K562 (cell line): ENCODE results near the gene FAM53C. TPM values are rescaled to one million over a fixed set of nuclear protein-coding genes. Genes with fewer than 3 reads are reported as not detected.

Experiments
- HLTF ChIP-seq: fragments of 450-650 bp; IDR thresholded peaks from 2 replicates; pipeline ENCODE4 v1.6.1; 2016
- NCOA2 ChIP-seq, 2 experiments: fragments of 450-650 bp; IDR thresholded peaks; 2 replicates each; pipeline ENCODE4 v1.6.1; 2018; ENCODE audit warnings: mild to moderate bottlenecking in 2 of 2, moderate library complexity in 1 of 2; ENCODE audit not compliant: partially characterized antibody in 2 of 2
- SMAD2 ChIP-seq: fragments of 150-350 bp; IDR thresholded peaks from 2 replicates; pipeline ENCODE4 v1.6.1; 2014; ENCODE audit warnings: low read depth, mild to moderate bottlenecking, low read length
- SRSF7 ChIP-seq: fragments of 200-400 bp; formaldehyde crosslinking; optimal IDR thresholded peaks from 2 replicates; pipeline ENCODE3; 2017; ENCODE audit warnings: mild to moderate bottlenecking, low read depth, low read length
- TARDBP ChIP-seq: fragments of 450-650 bp; IDR thresholded peaks from 2 replicates; pipeline ENCODE4 v1.6.1; 2016
- XRCC5 ChIP-seq: fragments of 200-400 bp; formaldehyde crosslinking; IDR thresholded peaks from 2 replicates; pipeline ENCODE4 v1.6.1; 2017; ENCODE audit warnings: low read depth, mild to moderate bottlenecking, low read length
- ZC3H4 ChIP-seq: sonication (generic); formaldehyde crosslinking; IDR thresholded peaks from 2 replicates; pipeline ENCODE4 v1.9.0; 2021; ENCODE audit warnings: missing genetic modification reagents, borderline replicate concordance
- ZFP30 ChIP-seq: fragments of 250-450 bp; sonication (Bioruptor Pico); IDR thresholded peaks from 2 replicates; pipeline ENCODE4 v1.8.0; 2022; ENCODE audit warnings: moderate library complexity, mild to moderate bottlenecking, inconsistent platforms, borderline replicate concordance
- ZNF146 ChIP-seq: IDR thresholded peaks from one replicate; pipeline ENCODE4 v1.6.1; 2018; ENCODE audit warnings: missing compliant biosample characterization; ENCODE audit not compliant: unreplicated experiment
- ZNF408 ChIP-seq: fragments of 250-450 bp; sonication (Bioruptor Pico); IDR thresholded peaks from 2 replicates; pipeline ENCODE4 v1.4.0; 2020; ENCODE audit warnings: low read depth, mild to moderate bottlenecking, moderate library complexity
- polyA plus RNA-seq, 8 experiments: library from polyadenylated mRNA; depleted of rRNA in 4 of 8; stranded (reverse) in 5 of 8; unstranded in 3 of 8; fragments of >200 nt; fragmentation: Nextera tagmentation in 2 of 8; fragmentation: Illumina TruSeq in 1 of 8; extraction: Ambion mirVana in 2 of 8; extraction: Trizol in 1 of 8; gene quantifications; 2 replicates each; pipeline versions ENCODE4 v1.2.1 to v1.2.3, GENCODE V29; 2011 to 2014; ENCODE audit warnings: inconsistent platforms in 1 of 8, missing spikeins in 1 of 8
- total RNA-seq, 7 experiments: library from RNA; depleted of rRNA in 6 of 7; stranded (reverse); fragments of >200 nt in 6 of 7; fragmentation: Illumina TruSeq in 2 of 7; extraction: Trizol in 2 of 7; gene quantifications; 2 replicates each; pipeline versions ENCODE4 v1.2.1 to v1.2.3, GENCODE V29; 2011 to 2021; ENCODE audit warnings: low replicate concordance in 1 of 7
- TF ChIP-seq, protein P1 (sequence below): fragments of 200-800 bp; sonication (Bioruptor generic); IDR thresholded peaks from 2 replicates; pipeline ENCODE4 v1.6.1; 2016; ENCODE audit warnings: missing genetic modification characterization, missing compliant biosample characterization
- TF ChIP-seq, protein P2 (sequence below): fragments of 250-450 bp; sonication (Bioruptor Pico); IDR thresholded peaks from 2 replicates; pipeline ENCODE4 v1.5.0; 2020; ENCODE audit warnings: mild to moderate bottlenecking, borderline replicate concordance
- TF ChIP-seq, protein P3 (sequence below): fragments of 450-650 bp; formaldehyde crosslinking; IDR thresholded peaks from 2 replicates; pipeline ENCODE4 v1.4.0; 2022; ENCODE audit warnings: mild to moderate bottlenecking, moderate library complexity

Gene FAM53C
- total and polyA plus RNA-seq, 9 of the 15 experiments (the other 6 are each of a cell fraction or from before 2014, with no cell fraction given) = 9.7 to 38.5 (median 25.2) TPM

DNA sequence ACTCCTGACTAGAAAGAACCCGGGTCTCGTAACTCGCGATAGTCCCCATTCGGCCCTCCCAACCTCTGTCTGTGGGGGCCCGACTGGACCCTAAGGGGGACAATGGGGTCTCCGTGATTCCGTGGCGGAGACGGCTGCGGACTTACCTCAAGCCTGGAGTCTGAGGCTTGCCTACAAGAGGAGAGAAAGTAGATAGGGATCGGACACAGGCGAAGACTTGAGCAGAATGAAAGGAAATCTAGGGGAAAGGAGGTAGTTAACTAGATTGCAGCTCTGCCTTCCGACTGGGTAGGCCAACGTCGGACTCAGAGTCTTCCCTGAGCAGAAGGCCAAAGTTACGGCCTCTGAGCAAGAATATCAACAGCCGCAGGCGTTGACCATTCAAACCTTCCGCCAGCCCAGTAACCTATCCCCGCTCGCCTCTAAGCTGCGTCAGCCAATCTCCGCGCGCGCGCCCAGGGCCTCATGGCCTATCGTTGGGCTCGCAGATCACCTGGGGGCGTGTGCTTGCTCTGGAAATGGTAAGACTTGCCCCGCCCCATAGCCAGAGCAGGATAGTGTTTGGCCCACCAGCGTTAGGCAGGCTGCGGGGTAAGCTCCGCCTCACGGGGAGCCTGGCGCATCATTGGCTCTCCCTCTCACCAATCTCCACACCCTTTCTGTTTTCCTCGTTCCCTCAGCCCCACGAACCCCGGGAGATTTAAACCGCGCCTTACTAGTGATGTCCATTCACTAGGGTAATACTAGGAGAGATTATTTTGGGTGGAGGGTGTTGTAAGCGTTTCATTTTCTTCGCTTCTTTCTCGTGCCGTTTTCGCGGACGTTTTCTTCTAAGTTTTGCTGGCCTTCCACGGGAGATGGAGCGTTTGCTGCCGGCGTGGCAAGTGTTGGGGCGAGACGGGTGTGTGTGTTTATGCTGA lies 6.4 kb upstream of the FAM53C start, which contains the start of gene CDC25C (continued):
- TF ChIP-seq TARDBP = no peak
- TF ChIP-seq, protein P1, sequence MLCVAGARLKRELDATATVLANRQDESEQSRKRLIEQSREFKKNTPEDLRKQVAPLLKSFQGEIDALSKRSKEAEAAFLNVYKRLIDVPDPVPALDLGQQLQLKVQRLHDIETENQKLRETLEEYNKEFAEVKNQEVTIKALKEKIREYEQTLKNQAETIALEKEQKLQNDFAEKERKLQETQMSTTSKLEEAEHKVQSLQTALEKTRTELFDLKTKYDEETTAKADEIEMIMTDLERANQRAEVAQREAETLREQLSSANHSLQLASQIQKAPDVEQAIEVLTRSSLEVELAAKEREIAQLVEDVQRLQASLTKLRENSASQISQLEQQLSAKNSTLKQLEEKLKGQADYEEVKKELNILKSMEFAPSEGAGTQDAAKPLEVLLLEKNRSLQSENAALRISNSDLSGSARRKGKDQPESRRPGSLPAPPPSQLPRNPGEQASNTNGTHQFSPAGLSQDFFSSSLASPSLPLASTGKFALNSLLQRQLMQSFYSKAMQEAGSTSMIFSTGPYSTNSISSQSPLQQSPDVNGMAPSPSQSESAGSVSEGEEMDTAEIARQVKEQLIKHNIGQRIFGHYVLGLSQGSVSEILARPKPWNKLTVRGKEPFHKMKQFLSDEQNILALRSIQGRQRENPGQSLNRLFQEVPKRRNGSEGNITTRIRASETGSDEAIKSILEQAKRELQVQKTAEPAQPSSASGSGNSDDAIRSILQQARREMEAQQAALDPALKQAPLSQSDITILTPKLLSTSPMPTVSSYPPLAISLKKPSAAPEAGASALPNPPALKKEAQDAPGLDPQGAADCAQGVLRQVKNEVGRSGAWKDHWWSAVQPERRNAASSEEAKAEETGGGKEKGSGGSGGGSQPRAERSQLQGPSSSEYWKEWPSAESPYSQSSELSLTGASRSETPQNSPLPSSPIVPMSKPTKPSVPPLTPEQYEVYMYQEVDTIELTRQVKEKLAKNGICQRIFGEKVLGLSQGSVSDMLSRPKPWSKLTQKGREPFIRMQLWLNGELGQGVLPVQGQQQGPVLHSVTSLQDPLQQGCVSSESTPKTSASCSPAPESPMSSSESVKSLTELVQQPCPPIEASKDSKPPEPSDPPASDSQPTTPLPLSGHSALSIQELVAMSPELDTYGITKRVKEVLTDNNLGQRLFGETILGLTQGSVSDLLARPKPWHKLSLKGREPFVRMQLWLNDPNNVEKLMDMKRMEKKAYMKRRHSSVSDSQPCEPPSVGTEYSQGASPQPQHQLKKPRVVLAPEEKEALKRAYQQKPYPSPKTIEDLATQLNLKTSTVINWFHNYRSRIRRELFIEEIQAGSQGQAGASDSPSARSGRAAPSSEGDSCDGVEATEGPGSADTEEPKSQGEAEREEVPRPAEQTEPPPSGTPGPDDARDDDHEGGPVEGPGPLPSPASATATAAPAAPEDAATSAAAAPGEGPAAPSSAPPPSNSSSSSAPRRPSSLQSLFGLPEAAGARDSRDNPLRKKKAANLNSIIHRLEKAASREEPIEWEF (CRISPR knock-in tag) = 0 out of 2 replicates have a peak, but pooled peaks have one; percentile 38
- TF ChIP-seq HLTF = no peak
- TF ChIP-seq ZC3H4 (CRISPR knock-in tag) = no peak
- TF ChIP-seq XRCC5 = 0 out of 2 replicates have a peak, but pooled peaks have one; percentile 0
- no peak for TF ChIP-seq SRSF7
- no peak for TF ChIP-seq SMAD2
- TF ChIP-seq, protein P2, sequence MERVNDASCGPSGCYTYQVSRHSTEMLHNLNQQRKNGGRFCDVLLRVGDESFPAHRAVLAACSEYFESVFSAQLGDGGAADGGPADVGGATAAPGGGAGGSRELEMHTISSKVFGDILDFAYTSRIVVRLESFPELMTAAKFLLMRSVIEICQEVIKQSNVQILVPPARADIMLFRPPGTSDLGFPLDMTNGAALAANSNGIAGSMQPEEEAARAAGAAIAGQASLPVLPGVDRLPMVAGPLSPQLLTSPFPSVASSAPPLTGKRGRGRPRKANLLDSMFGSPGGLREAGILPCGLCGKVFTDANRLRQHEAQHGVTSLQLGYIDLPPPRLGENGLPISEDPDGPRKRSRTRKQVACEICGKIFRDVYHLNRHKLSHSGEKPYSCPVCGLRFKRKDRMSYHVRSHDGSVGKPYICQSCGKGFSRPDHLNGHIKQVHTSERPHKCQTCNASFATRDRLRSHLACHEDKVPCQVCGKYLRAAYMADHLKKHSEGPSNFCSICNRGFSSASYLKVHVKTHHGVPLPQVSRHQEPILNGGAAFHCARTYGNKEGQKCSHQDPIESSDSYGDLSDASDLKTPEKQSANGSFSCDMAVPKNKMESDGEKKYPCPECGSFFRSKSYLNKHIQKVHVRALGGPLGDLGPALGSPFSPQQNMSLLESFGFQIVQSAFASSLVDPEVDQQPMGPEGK (CRISPR knock-in tag) = no peak
- TF ChIP-seq ZNF408 = no peak
- TF ChIP-seq, protein P3, sequence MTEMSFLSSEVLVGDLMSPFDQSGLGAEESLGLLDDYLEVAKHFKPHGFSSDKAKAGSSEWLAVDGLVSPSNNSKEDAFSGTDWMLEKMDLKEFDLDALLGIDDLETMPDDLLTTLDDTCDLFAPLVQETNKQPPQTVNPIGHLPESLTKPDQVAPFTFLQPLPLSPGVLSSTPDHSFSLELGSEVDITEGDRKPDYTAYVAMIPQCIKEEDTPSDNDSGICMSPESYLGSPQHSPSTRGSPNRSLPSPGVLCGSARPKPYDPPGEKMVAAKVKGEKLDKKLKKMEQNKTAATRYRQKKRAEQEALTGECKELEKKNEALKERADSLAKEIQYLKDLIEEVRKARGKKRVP (CRISPR knock-in tag) = no peak
- TF ChIP-seq ZNF146 = no peak
- no peak for TF ChIP-seq ZFP30 (CRISPR knock-in tag)
- TF ChIP-seq NCOA2 (IDR thresholded peaks at IDR 0.05; ENCODE audit: partially characterized antibody in 2 of 2) = no peak
